A549 (cell line): Measurements from ENCODE around the gene ATF6B.

ENCODE experiments used
- BHLHE40 ChIP-seq: IDR thresholded peaks from 2 replicates; pipeline ENCODE4 v1.6.1; 2012; ENCODE audit warnings: low read depth, low read length, inconsistent platforms
- CHD2 ChIP-seq: fragments of 150-350 bp; IDR thresholded peaks from 2 replicates; pipeline ENCODE4 v1.6.1; 2014; ENCODE audit warnings: low read length; ENCODE audit not compliant: partially characterized antibody
- CTCF ChIP-seq: fragments of >200 bp; sonication (Bioruptor Twin); formaldehyde crosslinking; IDR thresholded peaks from 3 replicates; pipeline ENCODE4 v1.5.1; 2016
- ELK1 ChIP-seq: fragments of 150-350 bp; IDR thresholded peaks from 2 replicates; pipeline ENCODE4 v1.6.1; 2014; ENCODE audit warnings: low read depth, mild to moderate bottlenecking, low read length
- EP300 ChIP-seq, 2 experiments: fragments of >200 bp; sonication (Bioruptor Twin); formaldehyde crosslinking; IDR thresholded peaks; 2 replicates in 1 of 2; 3 replicates in 1 of 2; pipeline ENCODE4 v1.6.1; 2016 to 2017
- JUN ChIP-seq, 2 experiments: fragments of >200 bp; sonication (Bioruptor Twin); formaldehyde crosslinking; IDR thresholded peaks; 2 replicates in 1 of 2; 3 replicates in 1 of 2; pipeline ENCODE4 v1.6.1; 2016 to 2017
- POLR2A ChIP-seq: IDR thresholded peaks from 2 replicates; pipeline ENCODE4 v1.6.1; 2012; ENCODE audit warnings: mild to moderate bottlenecking, low read length
- RCOR1 ChIP-seq: fragments of 150-350 bp; IDR thresholded peaks from 2 replicates; pipeline ENCODE4 v1.6.1; 2014; ENCODE audit warnings: antibody characterized with exemption, low read length, low read depth
- REST ChIP-seq: fragments of 200-600 bp; sonication (generic); IDR thresholded peaks from 2 replicates; pipeline ENCODE4 v1.6.1; 2016; ENCODE audit warnings: antibody characterized with exemption, mild to moderate bottlenecking, moderate library complexity
- RFX5 ChIP-seq: fragments of 450-650 bp; IDR thresholded peaks from 2 replicates; pipeline ENCODE4 v1.7.1; 2014; ENCODE audit warnings: antibody characterized with exemption, mild to moderate bottlenecking, moderate library complexity
- USF2 ChIP-seq: fragments of 450-650 bp; IDR thresholded peaks from 2 replicates; pipeline ENCODE4 v1.6.1; 2014; ENCODE audit warnings: antibody characterized with exemption
- ZC3H11A ChIP-seq: fragments of 450-650 bp; IDR thresholded peaks from 2 replicates; pipeline ENCODE4 v1.6.1; 2014; ENCODE audit warnings: antibody characterized with exemption, mild to moderate bottlenecking

GRCh38 chr6:32081168-32081990, 46.7 kb downstream of the ATF6B start:
- TF ChIP-seq ZC3H11A: no peak
- no peak for TF ChIP-seq POLR2A
- no peak for TF ChIP-seq CTCF
- no peak for TF ChIP-seq USF2
- TF ChIP-seq RCOR1: no peak
- TF ChIP-seq JUN (IDR thresholded peaks at IDR 0.05): no peak
- no peak for TF ChIP-seq RFX5
- no peak for TF ChIP-seq REST
- TF ChIP-seq BHLHE40: no peak
- no peak for TF ChIP-seq EP300 (IDR thresholded peaks at IDR 0.05)
- TF ChIP-seq CHD2: no peak
- no peak for TF ChIP-seq ELK1
